T-cell (primary cell): Measurements from ENCODE around the gene C16orf95. TPM values are rescaled to one million over a fixed set of nuclear protein-coding genes. Genes with fewer than 3 reads are reported as not detected.

Experiments
- ATAC-seq, 4 experiments: fragments of 200-7000 bp in 3 of 4; fragments of 150-1000 bp in 1 of 4; cut with Tn5 transposase; replicated peaks in 1 of 4; 1 replicate in 3 of 4; 2 replicates in 1 of 4; pipeline ENCODE4 v1.10.0; 2021; ENCODE audit warnings: moderate library complexity in 3 of 4, mild to moderate bottlenecking in 2 of 4, moderate number of reproducible peaks in 1 of 4
- CTCF ChIA-PET, 2 donors: fragments of 300-600 bp; sonication (Branson Sonifier 250); formaldehyde crosslinking; loops; one replicate each; lab custom pipeline; 2022; ENCODE audit warnings: antibody characterized with exemption in 2 of 2; lab: Charles Lee
- POLR2A ChIA-PET, 2 donors: fragments of 300-600 bp; sonication (Branson Sonifier 250); formaldehyde crosslinking; loops; one replicate each; lab custom pipeline; 2022; ENCODE audit warnings: antibody characterized with exemption in 2 of 2; lab: Charles Lee
- DNase-seq, 35 experiments: peaks; one replicate each; pipeline versions ENCODE4 v3.0.0 to v3.0.0-alpha.2; 2013 to 2023
- H3K27ac ChIP-seq: one replicate; pipeline ENCODE4 v1.5.1; 2013; ENCODE audit warnings: low read length
- H3K27me3 ChIP-seq, 2 experiments: replicated peaks in 1 of 2; 1 replicate in 1 of 2; 2 replicates in 1 of 2; pipeline versions ENCODE4 v1.6.1 to v1.7.0; 2013; ENCODE audit warnings: low read length in 1 of 2, mixed read lengths in 1 of 2; ENCODE audit not compliant: control insufficient read depth in 2 of 2, insufficient read depth in 2 of 2; ENCODE audit errors: extremely low read depth in 1 of 2
- H3K36me3 ChIP-seq, 2 donors: 1 replicate in 1 of 2; 2 replicates in 1 of 2; pipeline versions ENCODE4 v1.6.1 to v1.7.0; 2013; ENCODE audit warnings: low read length in 1 of 2; ENCODE audit not compliant: control insufficient read depth in 2 of 2, insufficient read depth in 1 of 2; ENCODE audit errors: extremely low read depth in 1 of 2
- H3K4me1 ChIP-seq, 2 experiments: 1 replicate in 1 of 2; 2 replicates in 1 of 2; pipeline versions ENCODE4 v1.6.1 to v1.7.0; 2013; ENCODE audit warnings: low read length in 2 of 2, mixed read lengths in 1 of 2; ENCODE audit not compliant: insufficient read depth in 2 of 2, control insufficient read depth in 1 of 2; ENCODE audit errors: extremely low read depth in 1 of 2
- H3K4me3 ChIP-seq, 2 donors: 1 replicate in 1 of 2; 2 replicates in 1 of 2; pipeline versions ENCODE4 v1.5.1 to v1.7.0; 2013; ENCODE audit warnings: mild to moderate bottlenecking in 2 of 2, low read length in 1 of 2, moderate library complexity in 1 of 2; ENCODE audit not compliant: control insufficient read depth in 1 of 2; ENCODE audit errors: extremely low read depth in 1 of 2
- H3K9me3 ChIP-seq: 2 replicates; pipeline ENCODE4 v1.7.0; 2013
- H3K27ac Mint-ChIP-seq, 2 donors: one replicate each; pipeline ENCODE4 v1.8.0; 2020 to 2021; ENCODE audit warnings: mild to moderate bottlenecking in 2 of 2, mixed read lengths in 2 of 2
- H3K27me3 Mint-ChIP-seq, 2 donors: one replicate each; pipeline ENCODE4 v1.8.0; 2021 to 2022; ENCODE audit warnings: mixed read lengths in 2 of 2
- H3K36me3 Mint-ChIP-seq: one replicate; pipeline ENCODE4 v1.8.0; 2021; ENCODE audit warnings: mixed read lengths
- H3K4me1 Mint-ChIP-seq, 3 donors: one replicate each; pipeline ENCODE4 v1.8.0; 2020 to 2022; ENCODE audit warnings: mixed read lengths in 3 of 3, mild to moderate bottlenecking in 1 of 3
- H3K4me3 Mint-ChIP-seq, 3 donors: one replicate each; pipeline ENCODE4 v1.8.0; 2020 to 2022; ENCODE audit warnings: mild to moderate bottlenecking in 3 of 3, mixed read lengths in 3 of 3, moderate library complexity in 3 of 3
- H3K9me3 Mint-ChIP-seq, 3 donors: one replicate each; pipeline ENCODE4 v1.8.0; 2020 to 2022; ENCODE audit warnings: mixed read lengths in 3 of 3
- WGBS: methylation state at CpG from one replicate; pipeline ENCODE4 v1.1.5; 2013; ENCODE audit warnings: missing lambda C conversion rate; ENCODE audit not compliant: insufficient coverage; 5-methylcytosine and 5-hydroxymethylcytosine counted together
- total RNA-seq, 35 experiments: library from RNA in 6 of 35; stranded (reverse) in 6 of 35; fragments of 120-200 nt in 1 of 35; gene quantifications; one replicate each; pipeline versions ENCODE4 v1.2.1 to v1.2.4 and lab custom pipeline; 2013 to 2026

Gene C16orf95
- total RNA-seq, 5 donors from 2014 or later (not counting 1 experiment from before 2014, with no cell fraction given): 0.98 to 3.1 (median 2.6) TPM

DNA sequence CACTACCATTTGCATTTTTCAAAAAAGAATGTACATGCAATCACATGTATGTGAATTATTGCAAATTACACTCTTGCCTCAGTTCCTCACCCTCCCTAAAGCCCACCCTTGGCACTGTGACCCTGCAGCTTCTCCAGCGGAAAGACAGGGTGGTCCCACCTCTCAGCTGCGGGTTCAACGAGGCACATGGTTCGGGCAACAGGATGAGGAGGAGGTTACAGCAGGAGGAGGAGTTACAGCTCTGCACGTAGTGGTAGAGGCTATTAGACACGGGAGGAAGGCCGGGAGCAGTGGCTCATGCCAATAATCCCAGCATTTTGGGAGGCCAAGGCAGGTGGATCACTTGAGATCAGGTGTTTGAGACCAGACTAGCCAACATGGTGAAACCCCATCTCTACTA lies 5.2 kb downstream of the C16orf95 start:
- no peak for ATAC-seq
- H3K27ac Mint-ChIP-seq: no peak overlapping the region
- Histone ChIP-seq H3K36me3 (no peaks in the 10 kb centered on the region), H3K27ac (no peak overlapping the region), H3K27me3 (no peaks in the 10 kb centered on the region), H3K4me3 (no peak overlapping the region), H3K9me3 (no peaks in the 10 kb centered on the region), H3K4me1 (peaks cover 0 to 4% of the 10 kb centered on the region in 2 experiments)
- H3K27me3 Mint-ChIP-seq: no peaks in the 10 kb centered on the region
- ChIA-PET POLR2A (no interaction called here), CTCF (no interaction called here)
- peaks cover 5% of the 10 kb centered on the region for H3K36me3 Mint-ChIP-seq
- no peak overlapping the region for H3K4me3 Mint-ChIP-seq
- H3K9me3 Mint-ChIP-seq: peaks cover 0 to 5% (median 0%) of the 10 kb centered on the region in 3 donors
- H3K4me1 Mint-ChIP-seq: no peaks in the 10 kb centered on the region
- DNase-seq: no peak
- 100% methylated on average over 3 of the region's 7 CpGs for WGBS

DNA sequence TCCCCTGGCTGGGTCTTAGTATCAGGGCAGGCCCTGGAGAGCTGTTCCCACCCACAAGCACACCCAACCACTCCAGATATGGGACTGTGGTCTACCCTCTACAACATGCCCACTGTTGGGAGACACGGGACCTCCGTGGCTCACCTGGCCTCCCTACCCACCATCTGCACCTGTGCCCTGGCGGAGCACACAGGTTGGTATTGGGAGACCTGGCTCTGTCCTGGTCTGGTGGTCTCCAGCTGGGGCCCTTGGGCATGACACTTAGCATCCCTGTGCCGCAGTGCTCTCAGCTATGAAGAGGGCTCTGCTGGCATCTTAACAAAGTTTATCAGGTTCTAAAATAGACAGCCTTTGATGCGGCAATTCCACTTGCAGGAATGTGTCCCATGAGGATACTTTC lies 5.8 kb downstream of the C16orf95 start:
- Mint-ChIP-seq H3K9me3 (peaks cover 0 to 5% (median 0%) of the 10 kb centered on the region in 3 donors), H3K27me3 (no peaks in the 10 kb centered on the region), H3K4me3 (no peak overlapping the region), H3K27ac (no peak overlapping the region), H3K36me3 (peaks cover 5% of the 10 kb centered on the region), H3K4me1 (no peaks in the 10 kb centered on the region)
- Histone ChIP-seq H3K36me3 (no peaks in the 10 kb centered on the region), H3K4me1 (peaks cover 0 to 1% of the 10 kb centered on the region in 2 experiments), H3K4me3 (no peak overlapping the region), H3K27me3 (no peaks in the 10 kb centered on the region), H3K27ac (no peak overlapping the region), H3K9me3 (no peaks in the 10 kb centered on the region)
- WGBS: 100% methylated on average over 3 of the region's 5 CpGs
- no peak for ATAC-seq
- POLR2A ChIA-PET: no interaction called here
- CTCF ChIA-PET: no interaction called here
- DNase-seq: no peak

DNA sequence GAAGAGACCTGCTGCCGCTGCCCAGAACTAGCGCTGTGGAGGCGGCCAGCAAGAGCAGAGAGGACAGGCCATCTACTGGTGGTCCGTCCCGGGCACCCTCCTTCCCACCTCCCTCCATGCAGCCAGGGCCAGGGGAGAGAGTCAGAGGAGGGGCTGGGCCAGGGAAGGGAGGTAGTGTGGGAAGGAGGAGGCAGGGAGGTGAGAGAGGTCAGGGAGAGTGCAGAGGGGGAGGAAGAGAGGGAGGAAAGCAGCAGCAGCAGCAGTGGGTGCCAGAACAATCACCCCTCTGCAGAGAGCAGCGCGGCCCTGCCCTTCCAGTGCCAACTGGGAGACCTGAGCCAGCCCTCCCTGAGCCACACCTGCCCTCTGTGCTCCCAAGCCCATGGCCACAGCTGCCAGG lies 6.6 kb downstream of the C16orf95 start:
- Histone ChIP-seq H3K4me3 (no peak overlapping the region), H3K4me1 (no peaks in the 10 kb centered on the region), H3K36me3 (no peaks in the 10 kb centered on the region), H3K9me3 (no peaks in the 10 kb centered on the region), H3K27ac (no peak overlapping the region), H3K27me3 (no peaks in the 10 kb centered on the region)
- Mint-ChIP-seq H3K36me3 (peaks cover 5% of the 10 kb centered on the region), H3K4me1 (no peaks in the 10 kb centered on the region), H3K9me3 (peaks cover 0 to 5% (median 0%) of the 10 kb centered on the region in 3 donors), H3K27ac (no peak overlapping the region), H3K4me3 (no peak overlapping the region), H3K27me3 (no peaks in the 10 kb centered on the region)
- no peak for ATAC-seq
- ChIA-PET POLR2A (no interaction called here), CTCF (no interaction called here)
- 94% methylated on average over 2 of the region's 7 CpGs for WGBS
- no peak for DNase-seq

DNA sequence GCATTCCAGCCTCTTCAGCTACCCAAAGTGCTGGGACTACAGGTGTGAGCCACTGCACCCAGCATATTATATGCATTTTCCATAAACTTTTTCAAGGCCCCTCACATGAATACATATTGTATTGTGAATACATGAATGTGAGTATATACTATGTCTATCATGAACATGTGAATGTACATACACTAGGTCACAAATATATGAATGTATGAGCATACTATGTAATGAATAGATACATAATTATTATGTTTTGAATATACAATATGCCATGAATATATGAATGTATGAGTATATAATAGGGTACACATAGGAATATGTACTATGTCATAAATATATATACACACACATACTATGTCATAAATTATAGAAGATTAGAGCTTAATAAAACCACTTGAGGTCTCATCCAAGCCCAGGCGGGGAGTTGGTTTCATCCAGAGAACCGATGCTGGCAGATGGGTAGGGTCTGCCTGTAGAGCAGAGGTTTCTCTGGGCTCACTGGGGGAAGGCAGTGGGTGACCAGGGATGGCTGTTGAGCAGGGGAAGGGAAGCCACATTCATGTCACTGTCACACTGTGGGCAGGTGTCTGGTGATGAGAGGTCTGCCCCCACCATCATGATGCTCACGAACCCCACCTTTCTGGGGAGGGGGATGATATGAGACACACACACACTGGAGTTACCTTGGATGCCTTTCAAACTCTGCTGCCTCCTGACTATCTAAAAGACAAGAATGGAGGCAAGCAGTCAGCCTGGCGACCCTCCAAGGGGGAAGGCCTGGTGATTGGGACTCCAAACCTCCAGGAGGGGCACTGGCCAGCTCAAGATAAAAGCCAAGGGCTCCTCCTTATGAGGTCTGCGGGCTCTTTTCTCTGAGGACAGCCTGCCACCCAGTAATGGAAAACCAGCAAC lies 7.3 kb downstream of the C16orf95 start:
- no peaks in the 10 kb centered on the region for H3K36me3 ChIP-seq
- no peak for DNase-seq
- WGBS: 100% methylated on average over 1 of the region's 5 CpGs
- H3K4me1 ChIP-seq: peaks cover 0 to under 1% of the 10 kb centered on the region in 2 experiments
- no peak overlapping the region for H3K4me3 Mint-ChIP-seq
- no peak for ATAC-seq
- no peaks in the 10 kb centered on the region for H3K9me3 ChIP-seq
- peaks cover 5% of the 10 kb centered on the region for H3K36me3 Mint-ChIP-seq
- H3K4me1 Mint-ChIP-seq: no peaks in the 10 kb centered on the region
- no peaks in the 10 kb centered on the region for H3K27me3 ChIP-seq
- no peak overlapping the region for H3K4me3 ChIP-seq
- ChIA-PET POLR2A (no interaction called here), CTCF (no interaction called here)
- no peaks in the 10 kb centered on the region for H3K27me3 Mint-ChIP-seq
- no peak overlapping the region for H3K27ac Mint-ChIP-seq
- H3K27ac ChIP-seq: no peak overlapping the region
- H3K9me3 Mint-ChIP-seq: peaks cover 0 to 5% (median 0%) of the 10 kb centered on the region in 3 donors

DNA sequence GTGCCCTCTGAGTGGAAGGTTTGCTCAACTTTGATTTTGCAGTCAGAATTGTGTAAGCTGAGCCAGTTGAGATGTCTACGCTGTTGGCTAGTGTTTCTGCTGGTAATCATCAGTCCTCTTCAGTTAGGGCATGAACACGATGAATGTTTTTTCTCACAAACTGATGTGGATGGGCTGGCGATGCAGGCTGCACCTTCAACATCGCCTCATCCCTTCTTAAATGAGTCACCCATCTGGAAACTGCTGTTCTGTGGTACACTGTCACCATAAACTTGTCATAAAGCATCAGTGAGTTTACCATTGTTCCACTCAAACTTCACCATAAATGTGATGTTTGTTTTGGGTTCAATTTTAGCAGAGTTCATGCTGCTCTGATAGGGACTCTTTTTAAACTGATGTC lies 8.4 kb downstream of the C16orf95 start:
- no peak overlapping the region for H3K4me3 ChIP-seq
- POLR2A ChIA-PET: no interaction called here
- peaks cover 0 to 3% (median 0%) of the 10 kb centered on the region in 3 donors for H3K4me1 Mint-ChIP-seq
- no peak overlapping the region for H3K27ac Mint-ChIP-seq
- H3K36me3 Mint-ChIP-seq: peaks cover 5% of the 10 kb centered on the region
- DNase-seq (no peak), ATAC-seq (no peak)
- 56% methylated on average over 4 of the region's 4 CpGs for WGBS
- H3K4me3 Mint-ChIP-seq: no peak overlapping the region
- peaks cover 0 to 5% (median 0%) of the 10 kb centered on the region in 3 donors for H3K9me3 Mint-ChIP-seq
- no peaks in the 10 kb centered on the region for H3K27me3 Mint-ChIP-seq
- H3K4me1 ChIP-seq: peaks cover 0 to 3% of the 10 kb centered on the region in 2 experiments
- H3K27me3 ChIP-seq: no peaks in the 10 kb centered on the region
- H3K36me3 ChIP-seq: no peaks in the 10 kb centered on the region
- H3K9me3 ChIP-seq: no peaks in the 10 kb centered on the region
- CTCF ChIA-PET: no interaction called here
- H3K27ac ChIP-seq: no peak overlapping the region

DNA sequence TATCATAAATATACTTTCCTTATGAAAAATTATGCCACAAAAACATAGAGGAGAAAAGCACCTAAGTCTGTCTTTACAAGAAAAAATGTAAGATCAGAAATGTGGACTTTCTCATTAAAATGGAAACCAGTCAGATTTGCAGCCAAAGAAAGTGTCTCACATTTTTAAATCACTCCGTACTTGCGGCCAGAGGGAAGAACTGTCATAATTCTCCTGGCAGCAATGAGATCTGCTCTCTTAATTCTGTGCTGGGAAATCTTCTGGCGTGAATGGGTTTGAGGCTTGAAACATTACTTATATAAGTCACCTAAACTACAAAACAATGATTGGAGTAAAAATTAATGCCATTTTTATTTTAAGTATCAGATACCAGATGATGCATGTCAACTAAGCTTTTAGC lies 10.7 kb downstream of the C16orf95 start:
- POLR2A ChIA-PET: no interaction called here
- CTCF ChIA-PET: no interaction called here

More for the DNA sequence above, 10.7 kb downstream of the C16orf95 start:
- WGBS: no CpG with 5 or more reads among the region's 3 CpGs
- peaks cover 0 to 5% (median 0%) of the 10 kb centered on the region in 3 donors for H3K9me3 Mint-ChIP-seq
- peaks cover 4 to 13% (median 5%) of the 10 kb centered on the region in 3 donors for H3K4me1 Mint-ChIP-seq
- ATAC-seq: no peak
- no peak overlapping the region for H3K4me3 Mint-ChIP-seq
- Histone ChIP-seq H3K9me3 (no peaks in the 10 kb centered on the region), H3K27ac (no peak overlapping the region), H3K4me3 (no peak overlapping the region), H3K4me1 (peaks cover 5% of the 10 kb centered on the region in 2 experiments), H3K27me3 (no peaks in the 10 kb centered on the region), H3K36me3 (no peaks in the 10 kb centered on the region)
- peaks cover 5% of the 10 kb centered on the region for H3K36me3 Mint-ChIP-seq
- DNase-seq: no peak
- H3K27me3 Mint-ChIP-seq: no peaks in the 10 kb centered on the region
- no peak overlapping the region for H3K27ac Mint-ChIP-seq
